Left ventricle myocardium inferior (tissue), 1 donor: Measurements from ENCODE around the gene ZSCAN9. TPM values are rescaled to one million over a fixed set of nuclear protein-coding genes. Genes with fewer than 3 reads are reported as not detected.
A peak's percentile ranks its signal among the peaks of the same experiment; 100 is the strongest.

ENCODE experiments used
- DNase-seq: peaks from one replicate; pipeline ENCODE4 v3.0.0-alpha.2; 2020
- H3K27ac ChIP-seq: fragments of 200-600 bp; replicated peaks from 2 replicates; pipeline ENCODE4 v1.8.0; 2021
- H3K27me3 ChIP-seq: fragments of 200-600 bp; 2 replicates; pipeline ENCODE4 v1.8.0; 2021; ENCODE audit warnings: low read depth
- H3K36me3 ChIP-seq: fragments of 200-600 bp; 2 replicates; pipeline ENCODE4 v1.8.0; 2021
- H3K4me1 ChIP-seq: fragments of 200-600 bp; 2 replicates; pipeline ENCODE4 v1.8.0; 2021
- H3K4me3 ChIP-seq: fragments of 200-600 bp; 2 replicates; pipeline ENCODE4 v1.8.0; 2021; ENCODE audit warnings: mild to moderate bottlenecking, moderate library complexity
- H3K9me3 ChIP-seq: fragments of 200-600 bp; replicated peaks from 2 replicates; pipeline ENCODE4 v1.8.0; 2021
- intact Hi-C: fragments of 100-400 bp; cut with micrococcal nuclease; formaldehyde crosslinking; loops from one replicate; pipeline ENCODE4 v1.11.0; 2022
- total RNA-seq: library from RNA; stranded (reverse); fragmentation: NEBNext Ultra II Directional; extraction: Animal tissue kit (Norgen Biotek cat#: 25700); gene quantifications from one replicate; pipeline ENCODE4 v1.2.1, GENCODE V29; 2021
- TF ChIP-seq, protein P1 (sequence below): fragments of 200-600 bp; IDR thresholded peaks from 2 replicates; pipeline ENCODE4 v1.8.0; 2021; ENCODE audit warnings: antibody characterized with exemption, mild to moderate bottlenecking, borderline replicate concordance
- donor health status: DM: no; HTN: yes; CAD: no; lungs with severe emphysema.

The ZSCAN9 gene
- total RNA-seq, 1 donor from 2014 or later = 9.7 TPM

DNA sequence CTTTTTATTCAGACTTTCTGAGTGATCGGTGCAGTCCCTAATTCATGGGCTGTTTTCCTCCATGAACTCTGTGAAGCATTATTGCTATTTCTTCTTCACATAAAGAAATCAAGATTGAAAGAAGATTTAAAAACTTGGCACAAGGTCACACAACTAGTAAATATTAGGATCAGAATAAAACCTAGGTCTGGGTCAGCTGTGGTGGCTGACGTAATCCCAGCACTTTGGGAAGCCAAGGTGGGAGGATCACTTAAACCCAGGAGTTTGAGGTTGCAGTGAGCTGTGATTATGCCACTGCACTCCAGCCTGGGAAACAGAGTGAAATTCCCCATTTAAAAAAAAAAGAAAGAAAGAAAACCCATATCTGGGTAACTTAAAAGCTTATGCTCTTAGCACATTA is 1.4 kb downstream of the ZSCAN9 start:
- no peak for DNase-seq
- intact Hi-C loops = loop anchor here (10.0 kb wide), 1 partner anchor 82 kb away; the partner anchor contains the start of gene ZKSCAN8
- peaks cover 7% of the 10 kb centered on the region for H3K27me3 ChIP-seq
- H3K4me3 ChIP-seq = peak overlapping the region; percentile 91
- H3K36me3 ChIP-seq = peaks cover 46% of the 10 kb centered on the region
- H3K4me1 ChIP-seq = peaks cover 27% of the 10 kb centered on the region
- no peak overlapping the region for H3K27ac ChIP-seq
- no peaks in the 10 kb centered on the region for H3K9me3 ChIP-seq
- TF ChIP-seq, protein P1, sequence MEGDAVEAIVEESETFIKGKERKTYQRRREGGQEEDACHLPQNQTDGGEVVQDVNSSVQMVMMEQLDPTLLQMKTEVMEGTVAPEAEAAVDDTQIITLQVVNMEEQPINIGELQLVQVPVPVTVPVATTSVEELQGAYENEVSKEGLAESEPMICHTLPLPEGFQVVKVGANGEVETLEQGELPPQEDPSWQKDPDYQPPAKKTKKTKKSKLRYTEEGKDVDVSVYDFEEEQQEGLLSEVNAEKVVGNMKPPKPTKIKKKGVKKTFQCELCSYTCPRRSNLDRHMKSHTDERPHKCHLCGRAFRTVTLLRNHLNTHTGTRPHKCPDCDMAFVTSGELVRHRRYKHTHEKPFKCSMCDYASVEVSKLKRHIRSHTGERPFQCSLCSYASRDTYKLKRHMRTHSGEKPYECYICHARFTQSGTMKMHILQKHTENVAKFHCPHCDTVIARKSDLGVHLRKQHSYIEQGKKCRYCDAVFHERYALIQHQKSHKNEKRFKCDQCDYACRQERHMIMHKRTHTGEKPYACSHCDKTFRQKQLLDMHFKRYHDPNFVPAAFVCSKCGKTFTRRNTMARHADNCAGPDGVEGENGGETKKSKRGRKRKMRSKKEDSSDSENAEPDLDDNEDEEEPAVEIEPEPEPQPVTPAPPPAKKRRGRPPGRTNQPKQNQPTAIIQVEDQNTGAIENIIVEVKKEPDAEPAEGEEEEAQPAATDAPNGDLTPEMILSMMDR = no peak

- H3K27ac ChIP-seq = no peak overlapping the region
- no peak for DNase-seq
- H3K9me3 ChIP-seq = no peaks in the 10 kb centered on the region
- TF ChIP-seq, protein P1 = no peak
- H3K27me3 ChIP-seq = no peaks in the 10 kb centered on the region
- intact Hi-C loops = no loop called here
- H3K36me3 ChIP-seq = peaks cover 64% of the 10 kb centered on the region
- H3K4me1 ChIP-seq = no peaks in the 10 kb centered on the region
- no peak overlapping the region for H3K4me3 ChIP-seq
Measured at GRCh38 chr6:28232785-28233184, 7.7 kb downstream of the ZSCAN9 start.

DNA sequence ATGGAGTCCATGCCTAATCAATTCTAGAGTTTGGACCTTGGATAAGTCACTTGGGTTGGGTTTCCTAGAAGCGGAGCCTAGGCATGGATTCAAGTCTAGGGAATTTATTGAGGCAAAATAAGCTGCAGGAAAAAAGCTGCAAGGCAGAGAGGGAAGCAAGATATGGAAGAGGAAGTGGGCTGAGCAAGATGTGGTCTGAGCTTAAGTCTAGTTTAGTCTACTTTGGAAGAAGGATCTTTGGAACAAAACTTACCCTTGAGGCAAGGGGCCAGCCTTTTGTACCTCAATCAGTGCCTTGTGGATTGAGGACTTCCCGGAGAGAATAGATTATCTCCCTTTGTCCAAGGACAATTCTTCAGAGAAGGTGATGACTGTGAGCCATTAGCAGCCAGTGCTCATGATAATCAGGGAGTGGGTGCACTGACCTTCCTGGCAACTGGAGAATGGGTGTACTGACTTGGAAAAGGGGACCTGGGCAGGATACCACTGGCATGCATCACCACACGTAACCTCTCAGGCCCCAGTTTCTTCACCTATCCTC is 10.9 kb downstream of the ZSCAN9 start:
- peaks cover 37% of the 10 kb centered on the region for H3K36me3 ChIP-seq
- no peak for DNase-seq

GRCh38 chr6:28239636-28240035 is 14.6 kb downstream of the ZSCAN9 start:
- no peak for DNase-seq
- no peaks in the 10 kb centered on the region for H3K27me3 ChIP-seq
- no peak overlapping the region for H3K27ac ChIP-seq
- TF ChIP-seq, protein P1 = no peak
- H3K36me3 ChIP-seq = peaks cover 14% of the 10 kb centered on the region
- intact Hi-C loops = no loop called here
- no peak overlapping the region for H3K4me3 ChIP-seq
- no peaks in the 10 kb centered on the region for H3K4me1 ChIP-seq
- H3K9me3 ChIP-seq = no peaks in the 10 kb centered on the region

More for the DNA sequence above, 10.9 kb downstream of the ZSCAN9 start:
- no peaks in the 10 kb centered on the region for H3K4me1 ChIP-seq
- no peak overlapping the region for H3K27ac ChIP-seq
- no peaks in the 10 kb centered on the region for H3K27me3 ChIP-seq
- TF ChIP-seq, protein P1 = no peak
- no peak overlapping the region for H3K4me3 ChIP-seq
- no peaks in the 10 kb centered on the region for H3K9me3 ChIP-seq
- intact Hi-C loops = no loop called here

DNA sequence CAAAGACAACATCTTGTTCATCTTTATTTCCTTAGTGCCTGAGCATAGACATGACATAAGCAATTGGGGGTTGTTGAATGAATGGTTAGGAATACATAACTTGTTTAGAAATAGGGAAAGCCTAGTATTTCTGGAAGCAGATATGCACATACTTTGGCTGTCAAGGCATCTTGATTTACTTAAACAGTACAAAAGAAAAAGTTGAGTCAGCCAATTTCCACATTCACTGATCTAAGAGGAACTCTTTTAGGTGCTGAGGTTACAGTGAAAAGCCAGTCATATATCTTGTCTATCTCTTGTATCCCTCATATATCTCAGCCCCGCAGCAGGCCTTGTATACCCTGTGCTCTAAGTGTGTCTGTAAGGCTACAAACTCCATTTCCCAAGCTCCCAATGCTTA is 15.4 kb downstream of the ZSCAN9 start:
- DNase-seq = no peak
- H3K27me3 ChIP-seq = no peaks in the 10 kb centered on the region
- TF ChIP-seq, protein P1 = no peak
- H3K27ac ChIP-seq = no peak overlapping the region
- no peaks in the 10 kb centered on the region for H3K4me1 ChIP-seq
- no peak overlapping the region for H3K4me3 ChIP-seq
- intact Hi-C loops = no loop called here
- H3K36me3 ChIP-seq = peaks cover 22% of the 10 kb centered on the region
- no peaks in the 10 kb centered on the region for H3K9me3 ChIP-seq

DNA sequence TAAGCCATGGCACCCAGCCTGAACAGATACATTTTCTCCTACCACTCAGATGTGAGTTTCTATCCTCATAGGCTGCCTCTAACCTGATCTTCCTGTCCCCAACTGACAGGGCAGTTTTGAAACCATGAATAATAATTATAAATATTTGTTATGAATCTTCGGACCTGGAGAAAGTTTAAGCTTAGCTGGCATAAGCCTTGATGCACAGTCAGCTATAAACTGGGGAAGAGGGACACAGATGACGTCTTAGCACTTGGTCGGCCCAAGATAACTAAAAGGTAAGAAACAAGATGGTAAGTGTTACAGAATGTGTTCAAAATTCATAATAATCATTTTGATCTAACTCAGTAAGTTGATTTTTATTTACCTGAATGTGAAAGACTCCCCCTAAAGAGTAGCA is 18.9 kb downstream of the ZSCAN9 start:
- no peak overlapping the region for H3K27ac ChIP-seq
- peaks cover 50% of the 10 kb centered on the region for H3K36me3 ChIP-seq
- no peaks in the 10 kb centered on the region for H3K9me3 ChIP-seq
- intact Hi-C loops = no loop called here
- peaks cover 9% of the 10 kb centered on the region for H3K4me1 ChIP-seq
- no peak overlapping the region for H3K4me3 ChIP-seq
- TF ChIP-seq, protein P1 = no peak
- DNase-seq = no peak
- no peaks in the 10 kb centered on the region for H3K27me3 ChIP-seq
